DOHH2 (cell line): Measurements from ENCODE around the gene MEF2B.

Source experiments
- H3F3A ChIP-seq: fragments of 200-600 bp; sonication (generic), shearing (Covaris generic); 2 replicates; pipeline ENCODE4 v1.6.0; 2016; ENCODE audit warnings: antibody characterized with exemption, mild to moderate bottlenecking; ENCODE audit not compliant: control insufficient read depth, insufficient read depth
- H3K27ac ChIP-seq: fragments of 200-600 bp; sonication (generic); 2 replicates; pipeline ENCODE4 v1.5.1; 2014; ENCODE audit warnings: low read depth, mild to moderate bottlenecking, low read length, moderate library complexity
- H3K27me3 ChIP-seq: fragments of 200-600 bp; sonication (generic); 2 replicates; pipeline ENCODE4 v1.6.1; 2014; ENCODE audit warnings: mild to moderate bottlenecking, low read length, mixed read lengths; ENCODE audit not compliant: control insufficient read depth
- H3K36me3 ChIP-seq: fragments of 200-600 bp; sonication (generic); 2 replicates; pipeline ENCODE4 v1.6.1; 2014; ENCODE audit warnings: mild to moderate bottlenecking, low read length, moderate library complexity, mixed read lengths; ENCODE audit not compliant: control insufficient read depth
- H3K4me1 ChIP-seq: fragments of 200-600 bp; sonication (generic); 2 replicates; pipeline ENCODE4 v1.6.1; 2014; ENCODE audit warnings: mild to moderate bottlenecking, low read length, mixed read lengths; ENCODE audit not compliant: control insufficient read depth
- H3K4me2 ChIP-seq: fragments of 200-600 bp; sonication (generic); 2 replicates; pipeline ENCODE4 v1.6.0; 2014; ENCODE audit warnings: mild to moderate bottlenecking, low read length, moderate library complexity
- H3K4me3 ChIP-seq: fragments of 200-600 bp; sonication (generic); 2 replicates; pipeline ENCODE4 v1.5.1; 2014; ENCODE audit warnings: mild to moderate bottlenecking, low read length, mixed read lengths
- H3K79me2 ChIP-seq: fragments of 200-600 bp; sonication (generic); 2 replicates; pipeline ENCODE4 v1.6.1; 2014; ENCODE audit warnings: mild to moderate bottlenecking, low read length, mixed read lengths; ENCODE audit not compliant: control insufficient read depth
- H3K9me2 ChIP-seq: fragments of 200-600 bp; sonication (generic); replicated peaks from 2 replicates; pipeline ENCODE4 v1.6.1; 2014; ENCODE audit warnings: mild to moderate bottlenecking, low read length, mixed read lengths; ENCODE audit not compliant: control insufficient read depth
- H3K9me3 ChIP-seq: fragments of 200-600 bp; sonication (generic); 2 replicates; pipeline ENCODE4 v1.6.1; 2014; ENCODE audit warnings: antibody characterized with exemption, low read length, mixed read lengths; ENCODE audit not compliant: control insufficient read depth, insufficient read depth
- H4K20me1 ChIP-seq: fragments of 200-600 bp; sonication (generic); 2 replicates; pipeline ENCODE4 v1.6.0; 2014; ENCODE audit warnings: low read depth, mild to moderate bottlenecking, antibody characterized with exemption, low read length, moderate library complexity; ENCODE audit not compliant: control insufficient read depth, insufficient read depth
- CTCF ChIP-seq: fragments of 200-600 bp; sonication (generic); IDR thresholded peaks from one replicate; pipeline ENCODE4 v1.5.1; 2014; ENCODE audit warnings: antibody characterized with exemption, mild to moderate bottlenecking, low read depth, low read length; ENCODE audit not compliant: poor library complexity, severe bottlenecking
- EZH2phosphoT487 ChIP-seq: fragments of 200-600 bp; sonication (generic); IDR thresholded peaks from 2 replicates; pipeline ENCODE4 v1.6.1; 2017; ENCODE audit warnings: borderline replicate concordance, mild to moderate bottlenecking, antibody characterized with exemption, low read length, moderate library complexity, mixed read lengths

The MEF2B gene

DNA sequence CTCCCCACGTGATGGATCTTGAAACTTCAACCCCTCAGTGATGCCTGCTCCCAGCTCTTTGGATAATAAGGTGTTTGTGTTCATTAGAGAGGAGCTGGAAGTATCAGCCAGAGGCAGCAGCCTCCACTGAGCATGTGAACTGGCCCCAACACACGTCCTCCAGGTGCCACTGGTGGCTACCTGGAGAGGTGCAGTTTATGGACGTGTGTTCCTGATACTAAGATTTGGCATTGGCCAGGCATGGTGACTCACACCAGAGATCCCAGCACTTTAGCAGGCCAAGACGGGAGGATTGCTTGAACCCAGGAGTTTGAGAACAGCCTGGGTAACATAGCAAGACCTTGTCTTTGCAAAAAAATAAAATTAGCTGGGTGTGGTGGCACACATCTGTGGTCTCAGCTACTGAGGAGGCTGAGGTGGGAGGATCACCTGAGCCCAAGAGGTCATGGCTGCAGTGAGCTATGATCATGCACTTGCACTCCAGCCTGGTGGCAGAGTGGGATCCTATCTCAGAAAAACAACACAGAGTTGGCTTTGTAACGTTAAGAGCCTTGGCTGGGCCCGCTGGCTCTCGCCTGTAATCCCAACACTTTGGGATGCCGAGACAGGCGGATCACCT is 71.9 kb downstream of the MEF2B start:
- no peaks in the 10 kb centered on the region for H4K20me1 ChIP-seq

DNA sequence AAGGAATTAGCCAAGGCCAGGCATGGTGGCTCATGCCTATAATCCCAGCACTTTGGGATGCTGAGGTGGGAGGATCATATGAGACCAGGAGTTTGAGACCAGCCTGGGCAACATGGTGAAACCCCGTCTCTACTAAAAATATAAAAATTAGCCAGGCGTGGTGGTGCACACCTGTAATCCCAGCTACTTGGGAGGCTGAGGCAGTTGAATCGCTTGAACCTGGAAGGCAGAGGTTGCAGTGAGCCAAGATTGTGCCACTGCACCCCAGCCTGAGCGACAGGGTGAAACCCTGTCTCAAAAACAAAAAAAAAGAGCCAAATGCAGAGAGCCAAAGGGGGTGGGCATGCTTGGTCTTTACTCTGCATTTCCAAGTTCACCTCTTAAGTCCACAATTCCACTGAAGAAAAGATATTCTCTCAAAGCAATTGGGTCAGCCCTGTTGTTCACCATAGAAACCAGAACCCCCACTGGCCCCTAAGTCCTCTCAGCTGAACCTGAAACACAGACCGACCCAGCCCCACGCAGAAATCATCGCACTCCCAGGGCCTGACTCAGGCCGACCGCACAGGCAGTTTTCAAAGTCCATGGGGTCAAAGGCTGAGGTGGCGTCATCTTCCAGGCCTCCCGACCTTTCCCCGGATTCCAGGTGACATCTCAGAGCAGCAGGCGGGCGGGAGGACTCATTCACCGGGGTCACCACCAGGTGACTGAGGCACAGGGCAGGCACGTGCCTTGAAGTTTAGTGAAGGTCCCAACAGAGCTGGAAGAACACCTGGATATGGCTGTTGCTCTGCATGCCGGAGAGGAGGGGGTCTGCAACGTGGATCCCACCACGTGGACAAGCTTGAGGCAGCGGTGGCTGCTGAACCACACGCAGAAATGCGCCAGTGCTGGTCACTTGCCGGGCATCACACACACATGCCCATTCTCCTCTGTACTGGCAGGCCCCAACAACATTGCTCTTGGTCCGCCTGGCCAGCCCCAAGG is 73.1 kb downstream of the MEF2B start:
- TF ChIP-seq EZH2phosphoT487 (no peak), CTCF (no peak)
- H3K4me1 ChIP-seq, result no peaks in the 10 kb centered on the region
- no peaks in the 10 kb centered on the region for H3K9me3 ChIP-seq
- H3K4me3 ChIP-seq, result no peak overlapping the region
- no peaks in the 10 kb centered on the region for H3K79me2 ChIP-seq
- no peaks in the 10 kb centered on the region for H3K27me3 ChIP-seq
- H3K36me3 ChIP-seq, result no peaks in the 10 kb centered on the region
- no peaks in the 10 kb centered on the region for H3K9me2 ChIP-seq
- no peaks in the 10 kb centered on the region for H3F3A ChIP-seq
- H3K4me2 ChIP-seq, result no peak overlapping the region
- H3K27ac ChIP-seq, result no peak overlapping the region
- H4K20me1 ChIP-seq, result no peaks in the 10 kb centered on the region

More for the DNA sequence above, 71.9 kb downstream of the MEF2B start:
- Histone ChIP-seq H3K79me2 (no peaks in the 10 kb centered on the region), H3K27ac (no peak overlapping the region), H3K9me3 (no peaks in the 10 kb centered on the region), H3K4me3 (no peak overlapping the region), H3F3A (no peaks in the 10 kb centered on the region), H3K9me2 (no peaks in the 10 kb centered on the region), H3K4me1 (no peaks in the 10 kb centered on the region), H3K27me3 (no peaks in the 10 kb centered on the region), H3K36me3 (no peaks in the 10 kb centered on the region), H3K4me2 (no peak overlapping the region)
- TF ChIP-seq EZH2phosphoT487 (no peak), CTCF (no peak)

- H3K4me3 ChIP-seq, result no peak overlapping the region
- no peaks in the 10 kb centered on the region for H3K27me3 ChIP-seq
- no peaks in the 10 kb centered on the region for H3K9me3 ChIP-seq
- H3K4me1 ChIP-seq, result no peaks in the 10 kb centered on the region
- H3K79me2 ChIP-seq, result no peaks in the 10 kb centered on the region
- no peak overlapping the region for H3K27ac ChIP-seq
- H3K4me2 ChIP-seq, result no peak overlapping the region
- H3F3A ChIP-seq, result no peaks in the 10 kb centered on the region
- no peaks in the 10 kb centered on the region for H3K36me3 ChIP-seq
- H4K20me1 ChIP-seq, result no peaks in the 10 kb centered on the region
- H3K9me2 ChIP-seq, result no peaks in the 10 kb centered on the region
- TF ChIP-seq CTCF (no peak), EZH2phosphoT487 (no peak)
These were observed 74.4 kb downstream of the MEF2B start for GRCh38 chr19:19095691-19096090.
